ENCODE data around the gene ATP5PO.
A peak's percentile ranks its signal among the peaks of the same experiment; 100 is the strongest.

Gene ATP5PO, protein sequence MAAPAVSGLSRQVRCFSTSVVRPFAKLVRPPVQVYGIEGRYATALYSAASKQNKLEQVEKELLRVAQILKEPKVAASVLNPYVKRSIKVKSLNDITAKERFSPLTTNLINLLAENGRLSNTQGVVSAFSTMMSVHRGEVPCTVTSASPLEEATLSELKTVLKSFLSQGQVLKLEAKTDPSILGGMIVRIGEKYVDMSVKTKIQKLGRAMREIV

DNA sequence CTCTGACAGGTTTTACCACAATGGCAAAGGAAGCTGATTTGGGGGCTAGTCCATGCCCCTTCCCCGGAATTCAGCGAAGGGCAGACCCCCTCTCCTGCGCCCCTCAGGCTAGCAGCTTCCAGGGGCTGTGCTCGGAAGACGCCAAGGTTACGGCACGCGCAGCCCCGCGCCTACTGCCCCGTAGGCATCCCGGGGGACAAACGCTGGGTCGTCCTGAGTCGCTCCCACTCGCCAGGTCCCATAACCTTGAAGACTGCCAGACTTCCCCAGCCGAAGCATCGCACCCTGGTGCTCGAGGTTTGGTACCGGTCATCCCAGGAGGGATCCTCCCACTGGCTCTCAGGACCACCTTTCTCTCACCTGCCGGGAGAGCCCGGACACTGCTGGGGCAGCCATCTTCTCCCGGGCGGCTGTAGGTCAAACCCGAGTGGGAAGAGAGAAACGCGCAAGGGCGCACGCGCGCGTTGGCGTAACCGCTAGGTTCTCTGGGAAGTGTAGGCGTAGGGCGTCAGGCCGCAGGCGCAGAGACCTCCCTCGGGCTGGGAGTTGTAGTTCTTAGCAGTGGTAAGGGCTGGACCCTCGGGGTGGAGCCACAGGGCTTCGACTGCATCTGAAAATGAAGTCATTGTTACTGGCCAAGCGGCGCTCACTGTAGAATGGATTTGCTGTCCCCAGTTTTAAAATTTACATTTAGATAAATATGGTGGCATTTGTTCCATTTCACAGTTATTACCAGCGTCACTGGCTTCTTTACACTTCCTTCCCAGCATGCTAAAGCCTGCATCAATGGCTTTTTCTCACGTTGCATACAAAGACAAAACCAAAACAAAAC lies at the start of gene ATP5PO:
ATP5PO (minus strand) TSS at position 437 of the 832 bp plus-strand sequence; CDS start at position 396, 41 bp downstream.
- peak; percentile 99 for DNase-seq (ENCODE audit: low spot score)

DNA sequence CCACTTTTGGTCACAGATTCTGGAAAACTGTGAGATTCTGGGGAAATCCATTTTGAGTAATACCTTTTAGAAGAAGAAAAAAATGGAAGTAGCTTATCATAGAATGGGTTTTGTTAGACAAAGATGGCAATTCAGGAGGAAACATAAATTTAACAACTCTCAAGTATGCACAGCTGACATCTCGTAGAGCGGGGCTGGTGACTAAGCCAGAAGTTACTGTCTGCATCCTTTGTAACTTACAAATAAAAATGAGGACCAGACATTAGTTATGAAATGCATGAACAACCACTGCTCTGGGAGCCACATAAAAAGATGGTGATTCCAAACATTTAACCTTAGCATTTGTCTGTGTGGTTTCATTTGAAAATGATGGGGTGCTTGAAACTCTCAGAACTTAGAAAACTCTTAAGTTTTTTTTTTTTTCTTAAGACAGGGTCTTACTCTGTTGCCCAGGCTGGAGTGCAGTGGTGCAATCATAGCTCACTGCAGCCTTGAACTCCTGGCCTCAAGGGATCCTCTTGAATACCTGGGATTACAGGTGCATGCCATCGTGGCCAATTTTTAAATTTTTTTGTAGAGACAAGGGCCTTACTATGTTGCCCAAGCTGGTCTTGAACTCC lies 49.2 kb upstream of the ATP5PO start:
- DNase-seq (ENCODE audit: low spot score) = no peak

DNA sequence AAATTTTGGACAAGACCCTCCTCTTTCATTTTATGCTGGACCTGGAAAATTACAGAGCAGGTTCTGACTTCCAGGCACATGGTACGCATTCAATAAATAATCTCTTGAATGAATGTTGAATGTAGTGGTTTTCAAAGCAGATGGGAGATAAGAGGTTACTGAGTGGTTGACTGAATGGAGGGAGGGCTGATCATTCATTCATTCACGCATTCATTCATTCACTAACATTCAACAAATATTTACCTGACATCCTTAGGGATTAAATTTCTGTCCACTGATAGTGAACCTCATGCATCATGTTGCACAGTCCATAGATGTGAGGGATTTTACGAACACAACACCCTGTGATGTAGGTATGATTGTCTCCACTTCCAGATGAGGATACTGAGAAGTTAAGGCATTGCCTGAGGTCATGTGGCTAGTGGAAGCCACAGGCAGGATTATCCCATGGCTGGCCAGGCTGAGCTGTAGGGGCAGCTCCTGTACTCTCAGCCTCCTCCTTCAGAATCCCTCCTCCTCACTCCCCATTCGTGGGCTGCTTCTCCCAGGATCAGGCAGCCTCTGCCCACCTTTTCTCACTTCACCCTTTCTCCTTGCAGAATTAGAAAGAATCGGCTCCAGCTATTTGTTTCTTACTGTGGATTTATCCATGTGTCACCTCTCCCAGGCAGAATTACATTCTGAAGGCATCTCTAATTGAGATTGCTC lies 48.4 kb upstream of the ATP5PO start:
- DNase-seq (ENCODE audit: low spot score) = no peak

DNA sequence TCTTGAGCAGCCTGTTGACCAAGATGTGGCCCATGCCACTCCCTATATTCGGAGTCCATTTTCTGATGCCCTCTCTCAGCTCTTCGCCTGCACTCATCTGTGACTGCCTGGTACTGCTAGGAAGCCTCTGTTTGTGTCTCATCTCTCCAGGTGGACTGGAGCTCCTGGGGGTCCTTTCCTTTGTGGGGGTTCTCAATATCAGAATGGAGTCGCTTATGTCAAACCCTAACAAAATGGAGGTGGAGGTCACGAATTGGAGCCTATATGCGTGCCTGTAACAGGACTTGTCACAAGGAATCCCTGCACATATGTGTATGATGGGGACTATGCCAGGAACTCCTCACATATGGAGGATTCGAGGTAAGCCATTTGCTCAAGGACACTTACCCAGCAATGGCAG lies 46.7 kb upstream of the ATP5PO start:
- no peak for DNase-seq (ENCODE audit: low spot score)

DNA sequence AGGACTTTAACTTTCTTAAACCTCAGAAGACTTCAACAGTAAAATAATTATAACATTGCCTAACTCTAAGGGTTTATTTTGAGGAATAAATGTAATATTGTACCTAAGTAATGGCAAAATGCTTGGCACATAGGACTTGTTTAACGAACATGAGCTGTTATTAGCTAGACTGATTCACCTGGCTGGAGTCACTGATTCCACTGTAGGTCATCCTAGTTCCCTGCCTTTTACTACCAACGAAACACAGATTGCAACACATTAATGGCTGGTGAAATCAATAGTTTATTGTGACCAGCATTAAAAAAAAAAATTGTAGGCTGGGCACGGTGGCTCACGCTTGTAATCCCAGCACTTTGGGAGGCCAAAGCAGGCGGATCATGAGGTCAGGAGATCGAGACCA lies 45.5 kb upstream of the ATP5PO start:
- DNase-seq (ENCODE audit: low spot score) = no peak

DNA sequence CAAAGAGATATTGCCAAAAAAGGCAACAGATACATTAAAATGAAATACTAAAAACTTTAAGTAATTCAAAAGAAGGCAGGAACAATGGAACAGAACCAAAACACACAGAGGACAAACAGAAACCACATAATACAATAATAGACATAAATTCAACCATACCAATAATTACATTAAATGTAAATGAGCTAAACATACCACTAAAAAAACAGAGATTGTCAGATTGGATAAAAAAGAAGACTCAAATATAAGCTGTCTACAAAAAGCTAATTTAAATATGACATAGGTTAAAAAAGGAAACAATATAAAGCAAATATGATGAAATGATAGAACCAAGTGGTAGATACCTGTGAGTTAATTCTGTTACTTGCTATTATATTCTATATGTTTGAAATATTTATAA lies 44.1 kb upstream of the ATP5PO start:
- no peak for DNase-seq (ENCODE audit: low spot score)

DNA sequence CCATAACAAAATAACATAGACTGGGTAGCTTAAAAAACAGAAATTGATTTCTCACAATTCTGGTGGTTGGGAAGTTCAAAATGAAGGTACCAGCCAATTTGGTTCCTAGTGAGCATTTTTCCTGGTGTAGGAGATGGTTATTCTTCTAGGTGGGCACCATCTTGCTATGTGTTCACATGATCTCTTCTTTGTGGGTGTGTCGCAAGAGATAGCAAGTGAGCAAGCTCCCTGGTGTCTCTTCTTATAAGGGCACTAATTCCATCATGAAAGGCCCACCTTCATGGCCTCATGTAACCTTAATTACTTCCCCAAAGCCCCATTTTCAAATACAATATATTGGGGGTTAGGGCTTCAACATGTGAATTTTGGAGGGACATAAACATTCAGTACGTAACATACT lies 38.8 kb upstream of the ATP5PO start:
- DNase-seq (ENCODE audit: low spot score) = no peak

DNA sequence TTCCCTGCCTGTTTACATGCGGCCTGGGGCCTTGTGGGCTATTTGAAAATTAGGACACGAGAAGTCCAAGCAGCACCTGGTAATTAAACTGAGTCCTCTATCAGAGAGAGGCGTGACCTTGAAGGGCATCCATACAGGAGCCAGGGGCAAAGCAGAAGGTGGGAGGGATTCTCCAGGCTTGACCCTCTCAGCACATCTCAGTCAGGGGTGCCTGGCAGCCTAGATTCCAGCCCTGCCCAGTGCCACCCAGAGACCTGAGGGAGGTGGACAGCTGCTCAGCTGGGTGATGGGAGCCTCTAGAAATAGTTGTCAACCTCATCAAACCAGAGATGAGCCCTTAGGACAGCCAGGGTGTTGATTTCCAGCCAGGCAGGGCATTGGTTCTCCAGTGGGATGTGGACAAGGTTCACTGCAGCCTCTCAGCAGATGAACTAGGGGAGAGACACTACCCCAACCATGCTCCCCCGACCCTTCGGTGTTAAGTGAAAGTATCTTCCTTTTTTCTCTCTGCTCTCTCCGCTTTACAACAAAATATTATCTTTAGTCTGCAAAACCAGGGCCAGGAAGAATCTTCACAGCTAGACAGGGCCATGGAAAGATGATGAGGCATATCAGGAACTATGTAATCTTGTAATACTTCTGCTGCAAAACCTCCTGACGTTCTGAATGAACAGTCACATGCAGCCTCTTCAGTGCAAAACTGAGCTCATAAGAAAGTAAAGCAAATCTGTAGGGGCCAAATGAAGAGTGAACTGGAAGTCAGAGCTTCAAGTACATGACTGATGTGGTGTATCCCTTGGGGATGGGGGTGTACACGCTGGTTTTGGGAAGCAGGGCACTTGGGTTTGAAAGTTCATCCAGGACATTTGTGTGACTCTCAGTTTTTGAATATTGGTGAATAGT lies 35.9 kb upstream of the ATP5PO start:
- DNase-seq (ENCODE audit: low spot score) = peak; percentile 58

DNA sequence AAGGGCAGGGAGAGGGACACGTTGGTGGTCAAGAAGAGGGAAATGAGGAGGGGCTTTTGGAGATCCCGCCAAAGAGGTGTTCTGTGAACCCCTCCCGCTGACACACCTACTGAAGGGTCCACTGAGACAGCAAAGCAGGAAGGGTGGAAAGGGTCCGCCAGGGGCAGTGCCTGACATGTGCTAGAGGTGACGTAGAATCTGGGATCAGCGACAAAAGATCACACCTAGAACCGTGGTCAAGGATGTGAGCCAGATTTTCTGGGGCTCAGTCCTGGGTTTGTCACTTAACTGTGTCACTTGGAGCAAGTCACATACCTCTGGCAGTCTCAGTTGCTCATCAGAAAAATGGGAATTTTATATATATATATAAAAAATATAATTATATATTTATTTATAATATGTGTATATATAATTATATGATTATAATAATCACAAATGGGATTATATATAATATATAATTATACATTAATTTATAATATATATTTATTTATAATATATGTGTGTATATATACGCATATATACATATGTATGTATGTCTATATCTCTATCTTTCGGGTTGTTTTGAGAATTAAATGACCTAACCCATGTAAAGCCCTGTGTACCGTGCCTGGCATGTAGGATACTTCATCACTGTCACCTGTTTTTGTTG lies 35.0 kb upstream of the ATP5PO start:
- DNase-seq (ENCODE audit: low spot score) = peak; percentile 29

DNA sequence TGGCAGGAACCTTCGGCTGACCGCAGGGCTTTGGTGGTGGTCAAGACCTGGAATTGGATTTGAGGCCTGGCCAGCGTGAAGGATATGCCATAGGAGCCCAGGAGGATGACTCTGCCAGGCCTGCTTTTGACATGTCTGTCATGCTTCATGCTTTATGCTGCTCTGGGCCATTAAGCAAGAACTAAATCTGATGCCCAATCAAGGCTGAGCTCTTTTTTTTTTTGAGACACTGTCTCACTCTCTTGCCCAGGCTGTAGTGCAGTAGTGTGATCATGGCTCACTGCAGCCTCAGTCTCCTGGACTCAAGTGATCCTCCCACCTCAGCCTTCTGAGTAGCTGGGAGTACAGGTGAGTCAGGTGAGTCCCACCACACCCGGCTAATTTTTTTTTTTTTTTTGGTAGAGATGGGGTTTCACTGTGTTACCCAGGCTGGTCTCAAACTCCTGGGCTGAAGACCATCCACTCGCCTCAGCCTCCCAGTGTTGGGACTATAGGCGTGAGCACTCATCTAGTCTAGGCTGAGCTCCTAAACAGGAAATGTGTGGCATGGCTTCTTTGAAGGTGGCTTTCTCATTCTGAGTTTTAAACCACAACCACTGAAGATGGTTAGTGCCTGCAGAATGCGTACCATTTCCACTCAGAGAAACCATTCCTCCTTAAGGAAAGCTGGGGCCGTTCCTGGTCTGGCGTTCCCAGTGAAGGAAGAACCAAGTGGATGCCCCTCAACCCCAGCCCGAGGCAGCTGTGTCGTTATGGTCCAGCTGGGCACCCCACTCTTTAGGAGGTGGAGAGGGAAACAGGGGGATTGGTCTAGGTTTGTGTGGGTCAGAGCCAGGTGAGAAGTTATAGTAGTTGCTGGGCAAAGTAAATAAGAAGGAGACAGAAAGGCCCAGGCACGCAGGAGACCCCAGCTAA lies 34.2 kb upstream of the ATP5PO start:
- peak; percentile 93 for DNase-seq (ENCODE audit: low spot score)

DNA sequence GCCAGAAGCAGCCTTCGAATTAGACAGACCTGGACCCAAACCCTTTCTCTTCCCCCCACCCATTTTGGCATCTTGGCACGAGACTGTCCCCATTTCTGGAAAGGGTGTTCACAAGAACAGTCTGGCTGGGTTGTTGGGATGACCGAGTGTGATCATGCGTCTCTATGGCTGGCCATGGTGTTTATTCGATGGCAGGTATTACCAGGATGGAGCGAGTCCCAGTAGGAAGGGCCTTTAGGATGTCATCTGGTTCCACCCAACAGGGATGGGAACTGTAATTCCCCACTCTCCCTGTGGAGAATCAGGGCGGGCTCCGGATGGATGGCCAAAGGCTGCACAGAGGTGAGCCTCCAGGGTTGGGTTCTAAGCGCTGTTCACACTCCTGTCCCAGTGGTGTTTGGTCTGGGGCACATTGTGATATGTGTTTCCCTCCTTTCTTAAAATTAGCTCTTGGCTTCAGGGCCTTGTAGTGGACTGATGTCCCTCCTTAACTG lies 33.4 kb upstream of the ATP5PO start:
- DNase-seq (ENCODE audit: low spot score) = no peak

DNA sequence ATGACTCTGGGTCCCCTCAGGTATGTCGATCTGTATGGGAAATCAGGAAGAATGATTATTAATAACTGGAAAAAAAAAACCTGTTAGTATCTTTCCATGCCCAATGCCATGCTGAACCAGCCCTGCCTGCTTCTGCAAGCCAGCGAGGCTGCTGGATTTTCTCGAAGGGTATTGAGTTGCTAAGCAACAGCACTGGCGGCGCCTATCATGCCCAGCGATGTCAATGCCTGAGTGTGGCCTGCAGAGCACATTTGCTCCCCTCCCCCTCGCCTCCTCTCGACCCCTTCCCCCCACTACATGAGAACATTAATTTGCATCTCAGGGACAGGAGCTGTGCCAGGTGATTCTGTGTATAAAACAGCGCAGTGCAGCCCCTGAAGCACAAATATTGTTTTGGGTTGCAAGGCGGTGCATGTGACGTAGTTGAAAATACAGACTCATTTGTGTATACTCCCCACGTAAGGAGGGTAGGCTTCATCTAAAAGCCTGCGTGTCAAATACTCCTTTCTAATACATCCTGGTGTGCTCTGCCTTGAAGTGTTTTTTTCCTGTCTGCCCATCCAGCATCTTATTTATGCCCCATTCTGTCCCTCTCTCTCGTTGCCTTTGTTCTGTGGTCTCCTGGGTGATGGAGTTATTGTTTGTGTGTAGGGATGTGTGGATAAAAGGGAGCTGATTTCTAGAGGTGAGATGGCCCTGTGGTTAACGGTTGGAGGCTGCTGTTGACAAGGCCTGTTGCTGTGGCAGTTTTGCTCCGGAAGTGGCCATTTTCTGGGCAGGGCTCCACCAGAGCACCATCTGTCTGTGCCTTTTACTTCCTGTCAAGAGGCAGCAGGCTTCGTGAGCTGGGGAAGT lies 32.7 kb upstream of the ATP5PO start:
- DNase-seq (ENCODE audit: low spot score) = peak; percentile 95

DNA sequence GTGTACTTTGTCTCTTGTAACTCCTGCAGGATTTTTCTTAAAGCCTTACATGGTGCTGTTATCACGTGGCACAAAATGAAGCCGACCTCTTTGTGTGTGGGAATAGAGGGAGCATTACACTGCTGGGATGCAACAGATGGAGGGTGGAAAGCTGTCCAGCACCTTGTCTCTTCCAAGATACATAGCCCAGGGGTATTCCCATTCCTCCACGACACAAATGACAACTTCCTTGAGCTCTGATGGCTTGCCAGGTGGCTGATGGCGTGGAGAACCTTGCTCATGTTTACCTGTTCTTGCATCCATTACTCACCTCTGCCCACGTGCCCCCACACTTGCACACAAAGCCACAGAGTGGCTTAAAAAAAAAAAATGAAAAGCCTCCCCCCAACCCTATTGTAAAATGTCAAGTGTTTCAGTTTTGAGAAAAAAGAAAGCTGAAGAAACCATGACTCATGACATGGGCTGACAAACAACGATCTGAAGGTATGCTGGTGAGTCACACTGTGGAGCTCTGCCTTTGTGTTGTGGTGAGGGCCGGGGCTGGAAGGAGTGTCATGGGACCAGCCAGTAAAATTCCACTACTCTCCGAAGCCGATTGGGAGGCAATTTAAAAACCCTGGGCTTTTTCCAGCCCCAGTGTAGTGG lies 32.0 kb upstream of the ATP5PO start:
- DNase-seq (ENCODE audit: low spot score) = peak; percentile 93

DNA sequence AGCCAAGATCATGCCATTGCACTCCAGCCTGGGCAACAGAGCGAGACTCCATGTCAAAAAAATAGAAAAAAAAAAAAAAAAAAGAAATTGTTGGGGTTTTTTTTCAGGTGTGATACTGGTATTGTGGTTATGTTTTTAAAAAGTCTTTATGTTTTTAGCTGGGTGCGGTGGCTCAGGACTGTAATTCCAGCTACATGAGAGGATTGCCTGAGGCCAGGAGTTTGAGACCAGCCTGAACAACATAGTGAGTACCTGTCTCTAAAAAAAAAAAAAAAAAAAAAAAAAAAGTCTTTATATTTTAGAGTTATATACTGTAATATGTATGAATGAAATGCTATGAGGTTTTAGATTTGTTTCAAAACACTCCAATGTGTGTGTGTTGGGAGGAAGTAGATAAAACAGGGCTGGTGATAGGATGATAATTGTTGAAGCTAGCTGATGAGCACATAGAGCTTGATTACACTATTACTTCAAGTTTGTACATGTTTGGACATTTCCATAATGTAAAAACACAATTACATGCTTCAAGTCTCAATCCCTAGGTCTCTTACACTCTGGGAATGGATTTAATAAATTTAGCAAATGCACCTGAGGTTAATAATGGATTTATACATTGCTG lies 30.2 kb upstream of the ATP5PO start:
- DNase-seq (ENCODE audit: low spot score) = no peak

DNA sequence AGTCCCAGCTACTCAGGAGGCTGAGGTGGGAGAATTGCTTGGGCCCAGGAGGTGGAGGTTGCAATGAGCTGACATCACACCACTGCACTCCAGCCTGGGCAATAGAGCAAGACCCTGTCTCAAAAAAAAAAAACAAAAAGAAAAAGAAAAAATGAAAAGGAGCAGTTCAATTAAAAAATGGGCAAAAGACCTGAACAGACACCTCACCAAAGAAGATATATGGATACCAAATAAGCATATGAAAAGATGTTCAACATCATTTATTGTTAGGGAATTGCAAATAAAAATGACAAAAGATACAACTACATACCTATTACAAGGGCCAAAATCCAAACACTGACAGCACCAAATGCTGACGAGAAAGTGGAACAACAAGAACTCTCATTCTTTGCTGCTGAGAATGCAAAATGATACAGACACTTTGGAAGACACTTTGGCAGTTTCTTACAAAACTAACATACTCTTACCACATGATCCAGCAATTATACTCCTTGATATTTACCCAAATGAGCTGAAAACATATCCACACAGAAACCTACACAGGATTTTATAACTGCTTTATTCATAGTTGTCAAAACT lies 28.7 kb upstream of the ATP5PO start:
- DNase-seq (ENCODE audit: low spot score) = no peak

DNA sequence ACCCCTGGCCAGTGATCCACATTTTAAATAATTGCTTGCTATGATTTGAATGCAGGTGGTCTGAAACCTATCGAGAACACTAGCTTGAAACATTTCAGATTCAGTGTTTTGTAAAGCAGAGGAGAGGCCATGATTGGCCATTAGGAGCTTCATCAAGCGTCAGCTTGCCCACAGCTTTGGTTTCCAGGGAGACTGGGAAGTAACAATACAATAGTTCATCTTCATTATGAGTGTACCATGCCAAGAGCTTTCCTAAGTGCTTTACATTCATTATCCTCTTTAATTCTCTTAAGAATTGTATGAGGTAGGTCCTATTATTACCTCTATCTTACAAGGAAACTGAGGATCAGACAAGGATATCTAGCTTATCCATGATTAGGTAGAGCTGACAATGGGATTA lies 27.7 kb upstream of the ATP5PO start:
- DNase-seq (ENCODE audit: low spot score) = no peak

DNA sequence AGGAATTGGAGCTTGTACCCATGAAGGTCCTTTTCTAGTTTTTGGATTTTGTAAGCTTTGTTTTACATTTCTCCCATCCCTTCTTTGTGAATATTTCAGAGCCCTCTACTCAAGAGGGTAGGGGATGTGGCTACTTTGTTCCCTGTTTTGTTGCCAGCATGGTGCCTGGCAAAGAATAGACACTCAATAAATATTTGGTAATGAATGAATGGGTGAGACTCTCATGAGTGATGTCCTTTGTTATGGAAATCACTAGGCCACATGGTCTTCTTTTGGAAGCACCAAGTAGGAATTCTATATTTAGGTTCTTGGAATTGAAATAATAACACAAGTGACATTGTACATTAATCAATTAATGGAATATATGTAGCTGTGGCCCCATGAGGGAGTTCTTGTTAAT lies 26.8 kb upstream of the ATP5PO start:
- DNase-seq (ENCODE audit: low spot score) = no peak

DNA sequence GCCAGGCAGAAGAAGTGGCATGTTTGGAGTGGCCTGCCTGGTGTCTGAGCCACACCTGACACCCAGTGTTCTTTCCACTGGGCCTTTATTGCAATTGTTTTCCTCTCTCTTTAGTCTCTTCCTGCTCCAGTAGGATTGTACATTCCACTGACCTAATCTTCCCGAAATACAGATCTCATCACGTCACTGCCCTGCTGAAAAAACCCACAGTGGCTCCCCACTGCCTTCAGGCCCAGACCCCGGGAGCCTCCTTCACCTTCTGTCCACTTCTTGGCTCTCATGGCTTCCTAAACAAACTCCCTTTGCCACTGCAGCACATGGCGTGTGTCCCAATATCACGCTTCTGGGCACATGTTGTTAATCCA lies 25.3 kb upstream of the ATP5PO start:
- DNase-seq (ENCODE audit: low spot score) = no peak

All from activated CD4-positive, alpha-beta T cell treated with anti-CD3 and anti-CD28 coated beads, Interleukin-2, Interleukin-4, amounts not matched to agents 100 ng/mL and 50 ng/mL, durations not matched to agents 16 hours and 8 hours (primary cell).